GM06990 (cell line): Measurements from ENCODE around the gene SULT1A1.

Experiments used
- DNase-seq: peaks from one replicate; pipeline ENCODE4 v3.0.0-alpha.2; 2011; ENCODE audit not compliant: insufficient read length; ENCODE audit errors: extremely low read depth
- H3K27me3 ChIP-seq: replicated peaks from 2 replicates; pipeline ENCODE4 v1.6.0; 2011; ENCODE audit warnings: low read length; ENCODE audit not compliant: control insufficient read depth, insufficient read depth
- H3K36me3 ChIP-seq: 2 replicates; pipeline ENCODE4 v1.5.1; 2011; ENCODE audit warnings: low read length; ENCODE audit not compliant: control insufficient read depth, insufficient read depth
- H3K4me3 ChIP-seq: replicated peaks from 2 replicates; pipeline ENCODE4 v1.5.1; 2011; ENCODE audit warnings: low read depth, mild to moderate bottlenecking, control low read depth, low read length
- CTCF ChIP-seq: IDR thresholded peaks from 2 replicates; pipeline ENCODE4 v1.5.1; 2011; ENCODE audit warnings: low read length, control low read depth, mild to moderate bottlenecking, inconsistent platforms; ENCODE audit not compliant: insufficient read depth, poor library complexity, severe bottlenecking

SULT1A1 gene

GRCh38 chr16:28562199-28562598 is 47.6 kb downstream of the SULT1A1 start:
- no peaks in the 10 kb centered on the region; the same call in 1 of the 2 replicates for H3K36me3 ChIP-seq

GRCh38 chr16:28561557-28562187 is 48.2 kb downstream of the SULT1A1 start:
- TF ChIP-seq CTCF, result no peak
- Histone ChIP-seq H3K36me3 (no peaks in the 10 kb centered on the region; the same call in 1 of the 2 replicates), H3K27me3 (no peaks in the 10 kb centered on the region), H3K4me3 (no peak overlapping the region)
- DNase-seq, result no peak

More at GRCh38 chr16:28562199-28562598, 47.6 kb downstream of the SULT1A1 start:
- no peak for DNase-seq
- Histone ChIP-seq H3K27me3 (no peaks in the 10 kb centered on the region), H3K4me3 (no peak overlapping the region)
- no peak for TF ChIP-seq CTCF

DNA sequence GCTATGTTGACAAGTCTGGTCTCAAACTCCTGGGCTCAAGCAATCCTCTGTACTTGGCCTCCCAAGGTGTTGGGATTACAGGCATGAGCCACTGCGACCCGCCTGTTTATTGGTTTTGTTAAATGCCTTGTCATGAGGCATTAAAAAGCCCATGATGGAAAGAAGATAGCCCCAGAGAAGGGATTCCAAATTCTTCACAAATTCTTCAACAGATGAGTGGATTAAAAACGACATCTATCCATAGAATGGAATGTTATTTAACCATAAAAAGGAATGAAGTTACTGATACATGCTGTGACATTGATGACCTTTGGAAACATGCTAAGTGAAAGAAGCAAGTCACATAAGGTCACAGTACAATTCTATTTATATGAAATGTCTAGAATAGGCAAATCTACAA is 51.4 kb downstream of the SULT1A1 start:
- H3K4me3 ChIP-seq, result no peak overlapping the region
- H3K27me3 ChIP-seq, result no peaks in the 10 kb centered on the region
- TF ChIP-seq CTCF, result no peak
- H3K36me3 ChIP-seq, result no peaks in the 10 kb centered on the region; the same call in 1 of the 2 replicates
- DNase-seq, result no peak

GRCh38 chr16:28556914-28557320 is 52.9 kb downstream of the SULT1A1 start:
- no peak for DNase-seq
- TF ChIP-seq CTCF, result no peak
- H3K36me3 ChIP-seq, result no peaks in the 10 kb centered on the region; the same call in 1 of the 2 replicates
- H3K4me3 ChIP-seq, result no peak overlapping the region
- no peaks in the 10 kb centered on the region for H3K27me3 ChIP-seq

DNA sequence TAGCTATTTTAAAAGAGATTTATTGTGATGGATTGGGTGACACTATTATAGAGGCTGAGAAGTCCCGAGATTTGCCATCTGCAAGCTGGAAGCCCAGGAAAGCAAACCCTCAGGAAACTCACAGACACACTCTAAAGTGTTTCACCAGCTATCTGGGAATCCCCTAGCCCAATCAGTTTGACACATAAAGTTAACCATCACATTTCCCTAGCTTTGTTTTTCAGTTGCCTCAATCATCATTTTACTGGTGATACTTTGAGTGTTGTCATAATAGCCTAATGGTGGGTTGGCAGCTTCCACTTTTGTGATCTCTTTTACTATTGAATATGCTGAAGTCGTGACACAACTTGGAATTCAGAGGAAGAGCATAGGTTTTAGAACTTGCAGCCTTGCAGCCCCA is 54.3 kb downstream of the SULT1A1 start:
- H3K27me3 ChIP-seq, result no peaks in the 10 kb centered on the region
- no peaks in the 10 kb centered on the region; the same call in 1 of the 2 replicates for H3K36me3 ChIP-seq
- DNase-seq, result no peak
- no peak for TF ChIP-seq CTCF
- no peak overlapping the region for H3K4me3 ChIP-seq
